NCI-H748 treated with DMSO at 0.1 percent for 48 hours (cell line): ENCODE results near the gene CST2.
"Not testable (repeated sequence)": the region's sequence is repeated elsewhere in the genome, so short reads cannot be mapped to it uniquely, and the experiment has no call there.

ENCODE experiments used
- DNase-seq: peaks from one replicate; lab custom pipeline; 2025; lab: John Stamatoyannopoulos, UW

CST2 gene

GRCh38 chr20:23810349-23810748, 16.2 kb downstream of the CST2 start:
- DNase-seq, result not testable (repeated sequence)

- no peak for DNase-seq
These were observed 25.7 kb downstream of the CST2 start for GRCh38 chr20:23800865-23801264.

- DNase-seq, result not testable (repeated sequence)
These were observed 27.2 kb downstream of the CST2 start for GRCh38 chr20:23799216-23799847.

- DNase-seq, result no peak
These were observed 31.0 kb downstream of the CST2 start for GRCh38 chr20:23795526-23795925.

DNA sequence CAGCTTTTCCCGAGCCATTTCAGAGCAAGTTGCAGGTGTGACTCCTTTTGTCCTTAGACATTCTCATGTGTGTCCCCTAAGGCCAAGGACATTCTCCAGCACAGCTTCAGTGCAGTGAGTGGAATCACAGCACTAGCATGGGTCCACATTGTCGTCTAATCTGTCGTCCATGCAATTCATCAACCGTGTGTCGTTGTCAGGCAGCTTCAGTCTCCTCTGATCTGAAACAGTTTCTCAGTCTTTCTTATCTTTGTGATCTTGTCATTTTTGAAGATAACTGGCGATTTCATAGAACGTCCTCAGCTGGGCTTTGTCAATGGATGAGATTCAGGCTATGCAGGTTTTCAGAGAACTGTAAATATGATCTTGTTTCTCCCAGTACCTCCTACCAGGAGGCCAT, 31.7 kb downstream of the CST2 start:
- no peak for DNase-seq

DNA sequence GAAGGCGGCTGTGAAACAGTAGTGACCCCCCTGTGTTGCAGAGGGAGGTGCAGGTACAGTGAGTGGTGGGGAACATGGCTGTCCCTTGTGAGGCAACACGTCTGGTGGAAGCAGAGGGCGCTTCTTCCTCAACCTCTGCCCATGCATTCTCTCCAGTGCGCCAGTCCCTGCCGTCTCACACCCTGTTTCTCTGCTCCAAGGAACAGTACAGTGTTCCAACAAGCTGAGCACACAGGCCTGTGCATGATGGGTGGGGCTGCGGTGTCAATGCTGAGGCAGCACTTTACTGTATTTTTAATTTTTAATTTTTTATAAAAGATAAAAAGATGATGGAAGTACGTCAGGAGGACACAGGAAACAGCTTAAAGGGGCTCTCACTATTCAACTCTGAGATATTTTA, 32.5 kb downstream of the CST2 start:
- no peak for DNase-seq

DNA sequence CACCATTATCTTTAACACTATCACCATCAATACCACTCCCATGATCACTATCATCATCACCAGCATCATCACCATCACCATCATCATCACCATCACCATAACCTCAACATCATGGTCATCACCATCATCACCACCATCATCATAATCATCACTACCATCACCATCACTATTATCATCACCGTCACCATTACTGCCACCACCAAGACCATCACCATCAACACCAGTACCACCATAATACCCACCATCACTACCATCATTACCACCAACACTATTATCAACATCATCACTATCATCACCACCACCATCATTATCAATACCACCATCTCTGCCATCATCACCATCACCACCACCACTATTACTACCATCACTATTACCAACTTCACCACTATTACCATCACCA, 43.1 kb downstream of the CST2 start:
- no peak for DNase-seq

GRCh38 chr20:23782366-23782983, 44.1 kb downstream of the CST2 start:
- no peak for DNase-seq

- DNase-seq, result not testable (repeated sequence)
These were observed 47.9 kb downstream of the CST2 start for GRCh38 chr20:23778676-23779075.

- not testable (repeated sequence) for DNase-seq
These were observed 49.1 kb downstream of the CST2 start for GRCh38 chr20:23777380-23777779.

GRCh38 chr20:23776067-23776771, 50.3 kb downstream of the CST2 start:
- DNase-seq, result no peak

GRCh38 chr20:23774081-23774480, 52.4 kb downstream of the CST2 start:
- DNase-seq, result no peak
